Rectal smooth muscle tissue (tissue), 1 donor: Measurements from ENCODE around the gene XG.

Experiments
- H3K27ac ChIP-seq: one replicate; pipeline ENCODE4 v1.7.0; 2013; ENCODE audit warnings: low read depth, low read length, inconsistent platforms
- H3K27me3 ChIP-seq: one replicate; pipeline ENCODE4 v1.7.0; 2013; ENCODE audit warnings: low read length; ENCODE audit not compliant: control insufficient read depth, insufficient read depth
- H3K36me3 ChIP-seq: one replicate; pipeline ENCODE4 v1.7.0; 2013; ENCODE audit warnings: low read length; ENCODE audit not compliant: control insufficient read depth, insufficient read depth
- H3K4me1 ChIP-seq: one replicate; pipeline ENCODE4 v1.7.0; 2013; ENCODE audit warnings: low read length; ENCODE audit not compliant: control insufficient read depth, insufficient read depth
- H3K4me3 ChIP-seq: one replicate; pipeline ENCODE4 v1.7.0; 2013; ENCODE audit warnings: low read length
- H3K9ac ChIP-seq: one replicate; pipeline ENCODE4 v1.7.0; 2013; ENCODE audit warnings: low read length

XG gene

DNA sequence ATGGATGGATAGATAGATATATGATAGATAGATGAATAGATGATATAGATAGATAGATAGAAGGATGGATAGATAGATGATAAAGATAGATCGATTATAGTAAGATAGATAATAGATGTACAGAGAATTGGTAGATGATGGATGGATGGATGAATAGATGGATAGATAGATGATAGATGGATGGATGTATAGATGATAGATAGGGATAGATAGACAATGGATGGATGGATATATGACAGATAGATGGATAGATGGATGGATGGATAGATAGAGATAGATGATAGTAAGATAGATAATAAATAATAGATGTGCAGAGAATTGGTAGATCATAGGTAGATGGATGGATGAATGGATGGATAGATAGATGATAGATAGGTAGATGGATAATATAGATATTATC lies 89.1 kb downstream of the XG start:
- Histone ChIP-seq H3K9ac (no peak overlapping the region), H3K4me3 (no peak overlapping the region), H3K4me1 (no peaks in the 10 kb centered on the region), H3K36me3 (no peaks in the 10 kb centered on the region), H3K27me3 (no peaks in the 10 kb centered on the region), H3K27ac (no peak overlapping the region)

- Histone ChIP-seq H3K4me3 (no peak overlapping the region), H3K36me3 (no peaks in the 10 kb centered on the region), H3K27me3 (no peaks in the 10 kb centered on the region), H3K9ac (no peak overlapping the region), H3K27ac (no peak overlapping the region), H3K4me1 (no peaks in the 10 kb centered on the region)
Observed at GRCh38 chrX:2841537-2841936, 89.7 kb downstream of the XG start.

DNA sequence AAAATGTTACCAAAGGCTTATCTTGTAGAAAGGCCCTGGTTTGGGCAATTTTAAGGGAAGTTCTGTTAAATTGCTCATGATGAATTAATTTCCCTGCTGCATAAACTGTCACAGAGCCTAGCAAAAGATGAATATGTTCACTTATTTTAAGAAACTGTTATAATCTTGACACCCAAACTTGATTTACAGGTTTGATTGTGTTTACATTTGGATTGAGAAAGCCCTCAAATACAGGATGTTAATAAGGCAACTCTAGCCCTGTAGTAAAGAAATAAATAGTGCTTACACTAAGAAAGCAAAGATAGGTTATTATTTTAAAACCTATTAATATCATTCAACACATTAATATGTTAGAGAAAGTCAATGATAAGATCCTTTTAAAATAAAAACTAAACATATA lies 95.2 kb downstream of the XG start:
- no peak overlapping the region for H3K27ac ChIP-seq
- H3K9ac ChIP-seq, result no peak overlapping the region
- H3K27me3 ChIP-seq, result no peaks in the 10 kb centered on the region
- no peak overlapping the region for H3K4me3 ChIP-seq
- no peaks in the 10 kb centered on the region for H3K4me1 ChIP-seq
- no peaks in the 10 kb centered on the region for H3K36me3 ChIP-seq

- Histone ChIP-seq H3K36me3 (no peaks in the 10 kb centered on the region), H3K4me1 (no peaks in the 10 kb centered on the region), H3K27me3 (no peaks in the 10 kb centered on the region), H3K4me3 (no peak overlapping the region), H3K27ac (no peak overlapping the region), H3K9ac (no peak overlapping the region)
Observed at GRCh38 chrX:2848871-2849301, 97.0 kb downstream of the XG start.

GRCh38 chrX:2854918-2855317 lies 103.1 kb downstream of the XG start:
- no peak overlapping the region for H3K9ac ChIP-seq
- no peak overlapping the region for H3K4me3 ChIP-seq
- no peaks in the 10 kb centered on the region for H3K4me1 ChIP-seq
- no peaks in the 10 kb centered on the region for H3K36me3 ChIP-seq
- no peaks in the 10 kb centered on the region for H3K27me3 ChIP-seq
- no peak overlapping the region for H3K27ac ChIP-seq

GRCh38 chrX:2855761-2856160 lies 103.9 kb downstream of the XG start:
- Histone ChIP-seq H3K27ac (no peak overlapping the region), H3K36me3 (no peaks in the 10 kb centered on the region), H3K4me1 (no peaks in the 10 kb centered on the region), H3K9ac (no peak overlapping the region), H3K4me3 (no peak overlapping the region), H3K27me3 (no peaks in the 10 kb centered on the region)

- Histone ChIP-seq H3K4me3 (no peak overlapping the region), H3K27ac (no peak overlapping the region), H3K27me3 (no peaks in the 10 kb centered on the region), H3K36me3 (no peaks in the 10 kb centered on the region), H3K4me1 (no peaks in the 10 kb centered on the region), H3K9ac (no peak overlapping the region)
Observed at GRCh38 chrX:2857566-2857965, 105.7 kb downstream of the XG start.

GRCh38 chrX:2859197-2859797 lies 107.5 kb downstream of the XG start:
- Histone ChIP-seq H3K27ac (no peak overlapping the region), H3K36me3 (no peaks in the 10 kb centered on the region), H3K4me3 (no peak overlapping the region), H3K4me1 (no peaks in the 10 kb centered on the region), H3K27me3 (no peaks in the 10 kb centered on the region), H3K9ac (no peak overlapping the region)

- Histone ChIP-seq H3K27ac (no peak overlapping the region), H3K36me3 (no peaks in the 10 kb centered on the region), H3K9ac (no peak overlapping the region), H3K4me1 (no peaks in the 10 kb centered on the region), H3K4me3 (no peak overlapping the region), H3K27me3 (no peaks in the 10 kb centered on the region)
Observed at GRCh38 chrX:2862404-2862803, 110.6 kb downstream of the XG start.

GRCh38 chrX:2863646-2864045 lies 111.8 kb downstream of the XG start:
- no peak overlapping the region for H3K9ac ChIP-seq
- H3K27ac ChIP-seq, result no peak overlapping the region
- H3K4me1 ChIP-seq, result no peaks in the 10 kb centered on the region
- no peak overlapping the region for H3K4me3 ChIP-seq
- H3K27me3 ChIP-seq, result no peaks in the 10 kb centered on the region
- no peaks in the 10 kb centered on the region for H3K36me3 ChIP-seq
